ENCODE results near the gene CCDC9B.

Gene CCDC9B

DNA sequence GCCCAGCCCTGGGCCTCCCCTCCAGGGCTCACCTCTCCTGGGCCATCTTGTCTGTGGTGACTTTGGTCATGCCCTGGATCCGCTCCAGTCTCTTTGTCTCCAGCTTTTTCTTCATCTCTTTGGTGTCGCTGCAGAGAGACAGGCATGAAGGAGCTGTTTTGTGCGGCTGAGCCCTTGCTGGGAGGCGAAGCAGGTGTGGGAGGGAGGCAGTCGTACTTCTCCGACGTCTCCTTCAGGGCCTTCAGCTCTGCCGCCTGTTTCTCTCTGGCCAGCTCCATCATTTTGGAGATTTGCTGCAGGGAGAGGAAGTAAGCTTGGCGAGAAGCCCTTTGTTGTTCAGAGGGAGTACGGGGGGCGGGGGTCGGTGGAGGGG, 50.2 kb downstream of the CCDC9B start:
- DNase-seq (ENCODE audit: low spot score) = no peak
- Histone ChIP-seq H3K4me3 (peak overlapping the region; percentile 74), H3K27ac (no peak overlapping the region)
- TF ChIP-seq CTCF (IDR thresholded peaks at IDR 0.05) = no peak

GRCh38 chr15:40289140-40289775, 51.5 kb downstream of the CCDC9B start:
- TF ChIP-seq CTCF (IDR thresholded peaks at IDR 0.05) = no peak
- no peak for DNase-seq (ENCODE audit: low spot score)

GRCh38 chr15:40287968-40288367, 52.8 kb downstream of the CCDC9B start:
- no peak for DNase-seq (ENCODE audit: low spot score)
- no peak for TF ChIP-seq CTCF (IDR thresholded peaks at IDR 0.05)
- H3K4me3 ChIP-seq = no peak overlapping the region
- H3K27ac ChIP-seq = no peak overlapping the region

More at GRCh38 chr15:40289140-40289775, 51.5 kb downstream of the CCDC9B start:
- Histone ChIP-seq H3K4me3 (no peak overlapping the region), H3K27ac (no peak overlapping the region)

DNA sequence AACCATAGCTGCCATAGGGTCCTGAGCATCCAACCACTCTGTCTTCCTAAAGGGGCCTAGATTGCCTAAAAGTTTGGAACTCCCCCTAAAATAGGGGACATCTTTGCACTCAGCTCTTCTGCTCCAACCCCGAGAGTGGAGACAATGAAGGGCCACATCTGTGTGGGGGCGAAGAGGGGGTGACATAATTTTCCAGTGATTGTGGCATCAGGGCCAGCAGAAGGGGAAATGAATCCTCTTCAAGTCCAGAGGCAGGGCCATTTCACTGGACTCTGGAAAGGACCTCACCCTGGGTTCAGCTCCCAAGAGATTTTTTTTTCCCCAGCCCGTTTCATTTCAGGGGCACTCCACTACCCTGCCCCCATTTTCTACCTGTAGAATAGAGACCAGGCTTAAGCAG, 53.2 kb downstream of the CCDC9B start:
- no peak overlapping the region for H3K27ac ChIP-seq
- no peak overlapping the region for H3K4me3 ChIP-seq
- DNase-seq (ENCODE audit: low spot score) = no peak
- TF ChIP-seq CTCF (IDR thresholded peaks at IDR 0.05) = no peak

DNA sequence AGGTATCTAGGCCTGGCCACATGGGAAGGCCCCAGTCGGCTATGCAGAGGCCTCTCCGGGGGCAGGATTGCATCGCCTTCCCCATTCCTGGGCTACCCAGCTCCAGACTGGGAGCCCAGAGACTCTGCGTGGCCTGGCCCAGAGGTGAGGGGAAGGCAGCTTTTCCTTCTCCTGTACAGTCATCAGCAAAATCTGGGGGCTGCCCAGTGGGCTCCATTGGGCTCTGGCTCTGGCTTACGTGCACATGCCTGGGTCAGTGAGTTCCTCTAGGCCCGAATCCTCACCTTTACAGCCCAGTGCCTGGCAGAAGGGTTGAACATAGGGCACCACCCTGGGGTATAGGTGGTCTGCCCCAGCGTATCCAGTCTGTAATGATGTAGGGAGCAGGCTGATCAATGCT, 53.9 kb downstream of the CCDC9B start:
- no peak for TF ChIP-seq CTCF (IDR thresholded peaks at IDR 0.05)
- no peak for DNase-seq (ENCODE audit: low spot score)
- Histone ChIP-seq H3K27ac (no peak overlapping the region), H3K4me3 (no peak overlapping the region)

DNA sequence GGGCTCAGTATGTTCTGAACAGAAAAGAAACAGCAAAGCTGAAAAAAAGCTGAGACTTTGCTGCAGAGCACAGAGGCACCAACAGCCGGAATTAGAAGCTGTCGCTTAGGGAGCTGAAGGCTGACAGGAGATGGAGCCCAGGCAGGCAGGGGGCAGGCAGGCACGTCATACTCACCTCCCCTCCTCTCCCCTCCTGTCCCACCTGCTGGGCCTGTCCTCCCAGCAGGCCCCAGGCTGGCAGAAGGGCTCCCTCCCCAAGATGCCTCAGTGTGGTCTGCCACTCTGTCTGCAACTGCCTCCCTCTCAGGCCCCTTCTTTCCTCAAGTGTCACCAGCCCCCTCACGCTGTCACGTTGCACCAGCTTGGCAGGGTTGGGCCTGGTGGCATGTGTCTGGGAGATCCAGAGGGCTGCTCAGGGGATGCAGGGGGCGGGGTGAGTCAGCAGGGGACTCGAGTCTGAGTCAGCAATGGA, 54.6 kb downstream of the CCDC9B start:
- Histone ChIP-seq H3K27ac (no peak overlapping the region), H3K4me3 (no peak overlapping the region)
- no peak for TF ChIP-seq CTCF (IDR thresholded peaks at IDR 0.05)
- no peak for DNase-seq (ENCODE audit: low spot score)

- no peak for DNase-seq (ENCODE audit: low spot score)
- TF ChIP-seq CTCF (IDR thresholded peaks at IDR 0.05) = no peak
- Histone ChIP-seq H3K4me3 (no peak overlapping the region), H3K27ac (no peak overlapping the region)
These were observed 55.2 kb downstream of the CCDC9B start for GRCh38 chr15:40285554-40286011.

All from coronary artery (tissue), 2 donors.